ENCODE measurements around the gene STARD3NL. TPM values are rescaled to one million over a fixed set of nuclear protein-coding genes. Genes with fewer than 3 reads are reported as not detected.
"Not testable (repeated sequence)": the region's sequence is repeated elsewhere in the genome, so short reads cannot be mapped to it uniquely, and the experiment has no call there.

STARD3NL gene
- total RNA-seq, 1 experiment from 2014 or later: 66.4 TPM

DNA sequence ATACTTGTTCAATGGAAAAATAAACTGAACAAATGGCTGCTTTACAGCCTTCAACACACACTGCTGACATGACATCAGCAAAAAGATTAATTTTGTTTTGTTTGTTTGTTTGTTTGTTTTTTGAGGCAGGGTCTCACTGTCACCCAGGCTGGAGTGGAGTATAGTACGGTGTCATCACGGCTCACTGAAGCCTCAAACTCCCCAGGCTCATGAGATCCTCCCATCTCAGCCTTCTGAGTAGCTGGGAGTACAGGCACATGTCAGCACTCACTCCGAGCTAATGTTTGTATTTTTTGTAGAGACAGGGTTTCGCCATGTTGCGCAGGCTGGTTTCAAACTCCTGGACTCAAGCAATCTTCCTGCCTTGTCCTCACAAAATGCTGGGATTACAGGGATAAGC is 84.5 kb downstream of the STARD3NL start:
- no peak for DNase-seq
- intact Hi-C loops (cut with micrococcal nuclease; ENCODE audit: unreplicated experiment): no loop called here
- Mint-ChIP-seq H3K27ac (ENCODE audit: unreplicated experiment) (no peak overlapping the region), H3K4me3 (ENCODE audit: low read depth, unreplicated experiment) (no peak overlapping the region), H3K36me3 (ENCODE audit: insufficient read depth, unreplicated experiment) (no peaks in the 10 kb centered on the region), H3K9me3 (ENCODE audit: low read depth, unreplicated experiment) (no peaks in the 10 kb centered on the region), H3K27me3 (ENCODE audit: unreplicated experiment) (no peaks in the 10 kb centered on the region), H3K4me1 (ENCODE audit: low read depth, unreplicated experiment) (no peaks in the 10 kb centered on the region)
- TF ChIP-seq, protein P1, sequence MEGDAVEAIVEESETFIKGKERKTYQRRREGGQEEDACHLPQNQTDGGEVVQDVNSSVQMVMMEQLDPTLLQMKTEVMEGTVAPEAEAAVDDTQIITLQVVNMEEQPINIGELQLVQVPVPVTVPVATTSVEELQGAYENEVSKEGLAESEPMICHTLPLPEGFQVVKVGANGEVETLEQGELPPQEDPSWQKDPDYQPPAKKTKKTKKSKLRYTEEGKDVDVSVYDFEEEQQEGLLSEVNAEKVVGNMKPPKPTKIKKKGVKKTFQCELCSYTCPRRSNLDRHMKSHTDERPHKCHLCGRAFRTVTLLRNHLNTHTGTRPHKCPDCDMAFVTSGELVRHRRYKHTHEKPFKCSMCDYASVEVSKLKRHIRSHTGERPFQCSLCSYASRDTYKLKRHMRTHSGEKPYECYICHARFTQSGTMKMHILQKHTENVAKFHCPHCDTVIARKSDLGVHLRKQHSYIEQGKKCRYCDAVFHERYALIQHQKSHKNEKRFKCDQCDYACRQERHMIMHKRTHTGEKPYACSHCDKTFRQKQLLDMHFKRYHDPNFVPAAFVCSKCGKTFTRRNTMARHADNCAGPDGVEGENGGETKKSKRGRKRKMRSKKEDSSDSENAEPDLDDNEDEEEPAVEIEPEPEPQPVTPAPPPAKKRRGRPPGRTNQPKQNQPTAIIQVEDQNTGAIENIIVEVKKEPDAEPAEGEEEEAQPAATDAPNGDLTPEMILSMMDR (IDR thresholded peaks at IDR 0.05; ENCODE audit: unreplicated experiment): no peak
- BruUV-seq (replicated peaks): no TSS peak
- CTCF ChIA-PET: no interaction called here

- H3K36me3 Mint-ChIP-seq (ENCODE audit: insufficient read depth, unreplicated experiment); H3K4me1 Mint-ChIP-seq (ENCODE audit: low read depth, unreplicated experiment); CTCF ChIA-PET; BruUV-seq (replicated peaks); H3K27me3 Mint-ChIP-seq (ENCODE audit: unreplicated experiment); intact Hi-C loops (cut with micrococcal nuclease; ENCODE audit: unreplicated experiment); H3K9me3 Mint-ChIP-seq (ENCODE audit: low read depth, unreplicated experiment); H3K27ac Mint-ChIP-seq (ENCODE audit: unreplicated experiment); DNase-seq; H3K4me3 Mint-ChIP-seq (ENCODE audit: low read depth, unreplicated experiment): not testable (repeated sequence)
These were observed 85.2 kb downstream of the STARD3NL start for GRCh38 chr7:38263274-38263673.

- H3K27me3 Mint-ChIP-seq (ENCODE audit: unreplicated experiment); H3K27ac Mint-ChIP-seq (ENCODE audit: unreplicated experiment); H3K9me3 Mint-ChIP-seq (ENCODE audit: low read depth, unreplicated experiment); CTCF ChIA-PET; H3K4me3 Mint-ChIP-seq (ENCODE audit: low read depth, unreplicated experiment); DNase-seq; BruUV-seq (replicated peaks); H3K36me3 Mint-ChIP-seq (ENCODE audit: insufficient read depth, unreplicated experiment); H3K4me1 Mint-ChIP-seq (ENCODE audit: low read depth, unreplicated experiment); intact Hi-C loops (cut with micrococcal nuclease; ENCODE audit: unreplicated experiment): not testable (repeated sequence)
These were observed 86.6 kb downstream of the STARD3NL start for GRCh38 chr7:38264602-38265001.

DNA sequence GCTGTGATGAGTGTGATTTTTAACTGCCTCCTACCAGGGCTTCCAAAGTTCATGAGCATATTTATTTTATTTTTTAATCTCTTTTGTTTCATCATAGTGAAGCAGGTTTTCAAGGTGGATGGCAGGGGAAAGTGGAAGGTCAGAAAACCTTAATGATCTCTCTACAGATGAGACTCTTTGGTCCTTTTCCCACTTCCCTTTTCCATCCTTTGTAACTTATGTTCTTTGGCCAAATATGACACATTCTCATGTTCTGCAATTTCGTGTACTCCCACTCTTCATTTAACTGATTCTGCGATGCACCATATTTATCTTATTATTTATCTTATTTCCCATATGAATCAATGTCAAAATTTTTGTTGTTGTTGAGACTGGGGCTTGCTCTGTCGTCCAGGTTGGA is 87.9 kb downstream of the STARD3NL start:
- H3K36me3 Mint-ChIP-seq (ENCODE audit: insufficient read depth, unreplicated experiment); H3K9me3 Mint-ChIP-seq (ENCODE audit: low read depth, unreplicated experiment); H3K4me1 Mint-ChIP-seq (ENCODE audit: low read depth, unreplicated experiment); intact Hi-C loops (cut with micrococcal nuclease; ENCODE audit: unreplicated experiment); H3K27me3 Mint-ChIP-seq (ENCODE audit: unreplicated experiment); DNase-seq; H3K27ac Mint-ChIP-seq (ENCODE audit: unreplicated experiment); CTCF ChIA-PET; H3K4me3 Mint-ChIP-seq (ENCODE audit: low read depth, unreplicated experiment); BruUV-seq (replicated peaks): not testable (repeated sequence)

- H3K4me1 Mint-ChIP-seq (ENCODE audit: low read depth, unreplicated experiment); H3K9me3 Mint-ChIP-seq (ENCODE audit: low read depth, unreplicated experiment); H3K36me3 Mint-ChIP-seq (ENCODE audit: insufficient read depth, unreplicated experiment); CTCF ChIA-PET; BruUV-seq (replicated peaks); H3K4me3 Mint-ChIP-seq (ENCODE audit: low read depth, unreplicated experiment); H3K27ac Mint-ChIP-seq (ENCODE audit: unreplicated experiment); H3K27me3 Mint-ChIP-seq (ENCODE audit: unreplicated experiment); DNase-seq; intact Hi-C loops (cut with micrococcal nuclease; ENCODE audit: unreplicated experiment): not testable (repeated sequence)
These were observed 91.8 kb downstream of the STARD3NL start for GRCh38 chr7:38269704-38270346.

DNA sequence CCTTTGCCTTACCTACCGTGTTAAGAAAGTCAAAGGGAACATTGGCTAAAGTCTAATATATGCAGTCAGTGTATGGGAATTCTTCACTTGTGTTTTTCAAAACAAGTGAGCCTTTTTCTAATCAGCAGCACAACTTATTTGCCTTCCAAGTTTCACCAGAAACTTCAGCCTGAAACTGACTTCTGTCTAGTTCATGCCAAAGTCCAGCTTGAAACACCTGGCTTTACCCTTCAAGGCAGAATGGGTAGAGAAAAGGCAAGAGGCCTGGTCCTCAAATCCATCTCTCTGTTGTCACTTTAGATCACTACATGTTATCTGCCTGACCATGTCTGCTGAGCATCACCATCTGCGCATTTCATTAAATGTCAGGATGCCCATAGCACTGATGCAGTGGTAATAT is 92.4 kb downstream of the STARD3NL start:
- H3K9me3 Mint-ChIP-seq (ENCODE audit: low read depth, unreplicated experiment); BruUV-seq (replicated peaks); CTCF ChIA-PET; intact Hi-C loops (cut with micrococcal nuclease; ENCODE audit: unreplicated experiment); H3K36me3 Mint-ChIP-seq (ENCODE audit: insufficient read depth, unreplicated experiment); H3K27ac Mint-ChIP-seq (ENCODE audit: unreplicated experiment); H3K4me1 Mint-ChIP-seq (ENCODE audit: low read depth, unreplicated experiment); DNase-seq; H3K4me3 Mint-ChIP-seq (ENCODE audit: low read depth, unreplicated experiment); H3K27me3 Mint-ChIP-seq (ENCODE audit: unreplicated experiment): not testable (repeated sequence)
